Measurements from ENCODE around the gene MAML3.
A peak's percentile ranks its signal among the peaks of the same experiment; 100 is the strongest.

The MAML3 gene

DNA sequence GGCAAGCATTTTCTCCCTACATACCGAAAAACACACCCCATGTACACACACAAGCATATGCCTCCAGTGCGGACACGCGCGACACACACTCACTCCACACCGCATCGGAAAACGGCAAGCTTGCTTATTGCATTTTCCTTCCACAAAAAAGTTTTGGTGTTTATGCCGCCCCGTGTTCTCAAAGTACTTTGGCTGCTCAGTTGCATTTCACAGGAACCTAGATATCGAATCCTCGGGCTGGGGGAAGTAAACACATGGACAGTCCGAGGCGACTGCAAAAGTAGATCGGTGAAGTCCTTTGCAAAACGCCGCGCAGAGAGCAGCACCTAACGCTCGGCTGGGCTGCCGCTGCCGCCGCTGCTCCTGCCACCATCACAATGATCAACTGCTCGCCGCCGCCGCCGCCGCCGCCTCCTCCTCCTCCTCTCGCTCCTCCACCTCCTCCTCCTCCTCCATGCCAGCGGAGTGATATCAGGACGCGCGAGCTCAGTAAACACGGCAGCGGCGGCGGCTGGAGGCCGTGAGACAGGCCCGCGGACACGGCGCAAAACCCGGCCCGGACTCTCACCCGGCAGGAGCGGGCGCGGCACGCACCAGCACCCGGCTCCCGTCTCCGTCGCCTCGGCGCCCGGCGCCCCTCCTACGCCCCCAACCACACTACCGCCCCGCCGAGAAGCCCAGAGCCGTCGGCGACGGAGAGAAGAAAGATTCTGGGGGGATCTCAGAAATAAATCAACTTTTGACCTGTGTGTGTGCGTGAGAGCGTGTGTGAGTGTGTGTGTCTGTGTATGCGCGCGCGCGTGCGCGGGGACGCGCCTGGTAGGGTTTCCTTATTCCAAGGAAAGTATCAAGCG, at the start of gene MAML3:
TSS of gene MAML3 (minus strand) at position 467 of the 854 bp plus-strand sequence. CDS start 857 bp downstream, outside the sequence.
- DNase-seq = peak; percentile 98

GRCh38 chr4:140198942-140199341, 45.0 kb upstream of the MAML3 start:
- DNase-seq = no peak

GRCh38 chr4:140195806-140196205, 41.8 kb upstream of the MAML3 start:
- DNase-seq = no peak

GRCh38 chr4:140189805-140190204, 35.8 kb upstream of the MAML3 start:
- DNase-seq = no peak

- DNase-seq = peak; percentile 76
Observed at GRCh38 chr4:140188975-140189374, 35.0 kb upstream of the MAML3 start.

- DNase-seq = peak; percentile 23
Observed at GRCh38 chr4:140187316-140187695, 33.3 kb upstream of the MAML3 start.

DNA sequence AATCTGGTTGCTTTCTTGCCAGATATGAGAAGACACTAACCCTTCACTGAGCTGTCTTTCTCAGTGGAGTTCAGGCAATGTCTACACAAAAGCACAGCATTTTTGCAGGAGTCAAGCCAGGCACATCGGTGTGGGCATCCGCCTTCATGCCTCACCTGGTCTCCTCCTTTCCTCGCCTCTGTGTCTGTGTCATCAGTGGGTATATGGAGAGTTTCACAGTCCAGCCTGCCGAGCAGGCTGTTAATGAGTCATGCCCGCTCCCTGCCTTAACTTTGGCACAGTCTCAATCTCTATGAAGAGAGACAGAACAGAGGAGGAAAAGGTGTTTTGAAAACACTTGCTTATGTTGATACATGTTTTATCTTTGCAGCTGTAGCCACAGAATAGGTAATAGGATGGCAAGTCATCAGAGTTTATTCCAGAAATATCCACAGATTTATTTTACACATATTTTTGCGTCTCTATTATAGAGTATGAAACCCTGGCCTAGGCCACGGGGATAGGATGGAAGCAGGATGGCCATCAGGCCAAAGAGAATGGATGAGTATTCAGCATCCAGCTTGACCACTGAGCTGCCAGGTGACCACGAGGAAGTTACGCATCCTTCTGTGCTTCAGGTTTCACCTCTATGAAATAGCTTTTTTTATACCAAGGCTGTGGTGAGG, 32.8 kb upstream of the MAML3 start:
- peak; percentile 57 for DNase-seq

- no peak for DNase-seq
Observed at GRCh38 chr4:140186082-140186438, 32.1 kb upstream of the MAML3 start.

- DNase-seq = no peak
Observed at GRCh38 chr4:140185412-140186081, 31.6 kb upstream of the MAML3 start.

- no peak for DNase-seq
Observed at GRCh38 chr4:140183270-140183669, 29.3 kb upstream of the MAML3 start.

- no peak for DNase-seq
Observed at GRCh38 chr4:140180577-140180976, 26.6 kb upstream of the MAML3 start.

DNA sequence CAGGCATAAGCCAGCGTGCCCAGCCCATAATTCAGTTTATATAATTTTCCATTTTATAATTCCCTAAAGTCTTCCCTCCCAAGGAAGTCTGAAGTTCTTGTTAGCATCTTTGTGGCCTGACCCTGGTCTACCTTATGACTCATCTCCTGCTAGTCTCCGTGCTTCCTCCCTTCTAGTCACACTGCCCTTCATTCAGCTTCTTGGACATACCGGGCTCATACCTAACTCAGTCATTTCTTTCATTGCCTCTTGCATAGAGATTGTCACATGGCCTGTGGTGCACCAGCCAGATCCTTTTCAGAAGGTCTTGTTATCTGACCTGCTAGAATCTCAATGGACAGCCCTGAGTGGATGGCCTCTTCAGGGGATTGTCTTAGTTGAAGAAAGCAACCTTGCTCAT, 22.8 kb upstream of the MAML3 start:
- peak; percentile 60 for DNase-seq

DNA sequence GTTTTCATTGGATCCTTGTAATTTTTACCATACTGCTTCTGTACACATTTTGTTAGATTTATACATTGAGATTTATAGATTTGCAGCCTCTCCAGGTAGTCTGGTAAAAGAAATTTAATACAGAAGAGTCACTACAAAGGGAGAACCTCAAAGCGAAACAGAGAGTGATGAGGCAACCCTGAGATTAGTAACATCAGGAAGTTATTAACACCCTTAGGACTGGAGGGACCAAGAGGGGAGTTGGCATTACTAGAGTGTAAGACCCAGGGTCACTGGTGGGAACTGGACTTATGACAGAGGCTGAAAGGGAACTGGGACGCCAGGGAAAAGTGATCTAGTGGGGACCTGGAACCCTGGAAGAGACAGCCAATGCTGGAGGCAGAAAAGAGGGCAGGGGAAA, 20.6 kb upstream of the MAML3 start:
- DNase-seq = no peak

DNA sequence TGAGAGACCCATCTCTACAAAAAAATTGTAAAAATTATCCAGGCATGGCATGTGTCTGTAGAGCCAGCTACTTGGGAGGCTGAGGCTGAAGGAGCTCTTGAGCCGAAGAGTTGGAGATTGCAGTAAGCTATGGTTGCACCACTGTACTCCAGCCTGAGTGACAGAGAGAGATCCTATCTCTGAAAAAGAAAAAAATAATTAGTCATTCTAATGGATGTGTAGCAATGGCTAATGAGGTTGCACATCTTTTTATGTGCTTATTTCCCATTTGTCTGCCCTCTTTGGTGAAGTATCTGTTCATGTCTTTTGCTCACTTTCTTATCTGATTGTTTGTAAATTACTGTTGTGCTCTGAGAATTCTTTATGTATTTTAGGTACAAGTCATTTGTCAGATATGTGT, 19.0 kb upstream of the MAML3 start:
- no peak for DNase-seq

- no peak for DNase-seq
Observed at GRCh38 chr4:140170299-140170698, 16.3 kb upstream of the MAML3 start.

- no peak for DNase-seq
Observed at GRCh38 chr4:140168936-140169335, 15.0 kb upstream of the MAML3 start.

GRCh38 chr4:140168474-140168873, 14.5 kb upstream of the MAML3 start:
- peak; percentile 22 for DNase-seq

- peak; percentile 81 for DNase-seq
Observed at GRCh38 chr4:140163029-140163810, 9.2 kb upstream of the MAML3 start.

- DNase-seq = no peak
Observed at GRCh38 chr4:140162596-140162995, 8.6 kb upstream of the MAML3 start.

DNA sequence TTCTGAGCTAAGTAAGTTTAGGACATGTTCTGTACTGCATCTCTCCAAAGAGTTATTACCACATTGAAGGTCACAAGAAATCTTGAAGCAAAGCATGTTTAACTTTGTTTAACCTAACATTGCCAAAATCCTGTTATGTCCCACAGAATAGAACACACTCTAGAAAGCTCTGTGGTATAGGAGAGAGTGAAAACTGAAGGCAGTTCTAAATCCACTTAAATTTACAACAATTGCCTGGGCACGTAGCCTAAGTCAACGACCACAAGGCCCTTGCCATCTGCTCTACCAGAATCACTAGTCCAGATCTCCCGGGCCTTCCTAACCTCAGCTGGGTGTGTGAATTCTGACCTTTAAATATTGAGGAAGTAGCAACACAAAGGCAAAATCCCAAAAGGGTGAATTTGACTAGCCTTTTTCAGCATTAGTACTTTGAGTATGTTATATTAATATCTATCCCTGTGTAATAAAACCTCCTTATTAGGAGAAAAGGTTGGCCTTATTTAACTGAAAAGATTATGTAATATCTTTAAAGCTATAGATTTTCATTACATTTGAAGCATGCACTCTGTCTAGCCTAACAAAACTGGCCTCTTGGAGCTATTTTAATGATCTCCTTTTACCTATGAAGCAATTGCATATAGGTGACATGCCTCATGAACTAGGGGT, 4.5 kb upstream of the MAML3 start:
- DNase-seq = no peak

GRCh38 chr4:140157341-140157740, 3.4 kb upstream of the MAML3 start:
- no peak for DNase-seq

DNA sequence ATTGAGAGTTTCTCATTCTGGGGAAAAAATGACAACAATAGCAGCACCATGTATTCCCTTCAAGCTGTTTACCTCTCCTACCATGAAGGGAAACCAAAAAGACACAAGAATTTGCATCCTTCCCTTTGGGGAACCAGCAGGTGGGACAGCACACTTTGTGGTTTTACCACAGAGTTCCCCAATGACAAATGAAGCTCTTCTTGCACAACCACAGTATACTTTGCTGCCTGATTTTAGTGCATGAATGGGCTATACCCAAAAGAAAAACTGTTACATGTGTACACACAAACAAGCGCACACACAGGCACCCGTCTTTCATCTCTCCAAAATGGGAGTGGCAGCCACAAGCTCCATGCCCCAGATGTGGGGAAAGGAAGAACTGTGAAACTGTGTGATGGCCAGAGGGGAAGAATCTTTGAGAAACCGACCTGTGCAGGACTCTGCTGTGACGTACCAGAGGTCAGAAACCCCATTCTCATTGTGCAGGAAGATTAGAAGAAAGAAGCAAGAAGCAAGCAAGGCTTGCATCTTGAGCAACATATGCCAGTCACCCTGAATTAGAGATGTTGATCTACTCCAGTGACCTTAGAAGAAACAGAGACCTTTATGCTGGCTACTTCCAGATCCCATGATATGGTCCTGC, 2.7 kb upstream of the MAML3 start:
- DNase-seq = no peak

All from fibroblast of skin of right biceps (primary cell).